BE2C (cell line): ENCODE results near the gene SYNRG.

Experiments
- DNase-seq: peaks from one replicate; pipeline ENCODE4 v3.0.0-alpha.2; 2020
- H3K27me3 ChIP-seq: fragments of 250-450 bp; sonication (Bioruptor Pico); 2 replicates; pipeline ENCODE4 v1.5.1; 2020; ENCODE audit warnings: mild to moderate bottlenecking
- H3K36me3 ChIP-seq: fragments of 250-450 bp; sonication (Bioruptor Pico); 2 replicates; pipeline ENCODE4 v1.5.1; 2020; ENCODE audit warnings: mild to moderate bottlenecking
- H3K4me1 ChIP-seq: fragments of 250-450 bp; sonication (Bioruptor Pico); 2 replicates; pipeline ENCODE4 v1.5.1; 2020
- H3K4me3 ChIP-seq: 2 replicates; pipeline ENCODE4 v1.5.1; 2011; ENCODE audit warnings: low read depth, low read length
- H3K9me3 ChIP-seq: fragments of 250-450 bp; sonication (Bioruptor Pico); 2 replicates; pipeline ENCODE4 v1.5.1; 2020
- CTCF ChIP-seq: IDR thresholded peaks from 2 replicates; pipeline ENCODE4 v1.5.1; 2012; ENCODE audit warnings: mild to moderate bottlenecking, low read depth, low read length

SYNRG gene

GRCh38 chr17:37576281-37576680 lies 32.9 kb downstream of the SYNRG start:
- H3K4me1 ChIP-seq = no peaks in the 10 kb centered on the region
- no peak for TF ChIP-seq CTCF
- DNase-seq = no peak
- peaks cover 18% of the 10 kb centered on the region for H3K36me3 ChIP-seq
- no peak overlapping the region for H3K4me3 ChIP-seq
- H3K9me3 ChIP-seq = no peaks in the 10 kb centered on the region
- H3K27me3 ChIP-seq = no peaks in the 10 kb centered on the region

GRCh38 chr17:37574427-37574826 lies 34.8 kb downstream of the SYNRG start:
- Histone ChIP-seq H3K27me3 (no peaks in the 10 kb centered on the region), H3K4me1 (no peaks in the 10 kb centered on the region), H3K36me3 (peaks cover 20% of the 10 kb centered on the region), H3K4me3 (no peak overlapping the region), H3K9me3 (no peaks in the 10 kb centered on the region)
- no peak for DNase-seq
- no peak for TF ChIP-seq CTCF

- H3K27me3 ChIP-seq = no peaks in the 10 kb centered on the region
- H3K4me1 ChIP-seq = no peaks in the 10 kb centered on the region
- TF ChIP-seq CTCF = no peak
- no peak for DNase-seq
- H3K36me3 ChIP-seq = peaks cover 32% of the 10 kb centered on the region
- no peaks in the 10 kb centered on the region for H3K9me3 ChIP-seq
- no peak overlapping the region for H3K4me3 ChIP-seq
These were observed 37.5 kb downstream of the SYNRG start for GRCh38 chr17:37571674-37572073.

GRCh38 chr17:37570527-37571093 lies 38.6 kb downstream of the SYNRG start:
- Histone ChIP-seq H3K4me1 (no peaks in the 10 kb centered on the region), H3K27me3 (no peaks in the 10 kb centered on the region), H3K4me3 (no peak overlapping the region), H3K9me3 (no peaks in the 10 kb centered on the region), H3K36me3 (peaks cover 35% of the 10 kb centered on the region)
- peak; percentile 84 for TF ChIP-seq CTCF
- DNase-seq = peak; percentile 72

- Histone ChIP-seq H3K4me1 (no peaks in the 10 kb centered on the region), H3K9me3 (no peaks in the 10 kb centered on the region), H3K36me3 (peaks cover 30% of the 10 kb centered on the region), H3K4me3 (no peak overlapping the region), H3K27me3 (no peaks in the 10 kb centered on the region)
- DNase-seq = no peak
- no peak for TF ChIP-seq CTCF
These were observed 40.7 kb downstream of the SYNRG start for GRCh38 chr17:37568350-37569053.

GRCh38 chr17:37567538-37567937 lies 41.7 kb downstream of the SYNRG start:
- no peaks in the 10 kb centered on the region for H3K9me3 ChIP-seq
- H3K4me1 ChIP-seq = no peaks in the 10 kb centered on the region
- DNase-seq = no peak
- no peaks in the 10 kb centered on the region for H3K27me3 ChIP-seq
- no peak for TF ChIP-seq CTCF
- no peak overlapping the region for H3K4me3 ChIP-seq
- peaks cover 30% of the 10 kb centered on the region for H3K36me3 ChIP-seq
